Body of pancreas (tissue), 4 donors: ENCODE measurements around the gene TFRC.

Source experiments
- POLR2A ChIP-seq, 3 donors: fragments of 450-650 bp; IDR thresholded peaks; one replicate each; pipeline ENCODE4 v1.6.1; 2016; ENCODE audit warnings: antibody characterized with exemption in 3 of 3, mild to moderate bottlenecking in 2 of 3
- TF ChIP-seq, protein P1 (sequence below), 7 experiments: fragments of 450-650 bp in 4 of 7; fragments of 200-600 bp in 3 of 7; sonication (generic) in 3 of 7; IDR thresholded peaks; one replicate each; pipeline ENCODE4 v1.5.1; 2016 to 2019; ENCODE audit warnings: antibody characterized with exemption in 7 of 7

GRCh38 chr3:196013587-196014487, 68.1 kb downstream of the TFRC start:
- TF ChIP-seq POLR2A (IDR thresholded peaks at IDR 0.05), result no peak
- TF ChIP-seq, protein P1, sequence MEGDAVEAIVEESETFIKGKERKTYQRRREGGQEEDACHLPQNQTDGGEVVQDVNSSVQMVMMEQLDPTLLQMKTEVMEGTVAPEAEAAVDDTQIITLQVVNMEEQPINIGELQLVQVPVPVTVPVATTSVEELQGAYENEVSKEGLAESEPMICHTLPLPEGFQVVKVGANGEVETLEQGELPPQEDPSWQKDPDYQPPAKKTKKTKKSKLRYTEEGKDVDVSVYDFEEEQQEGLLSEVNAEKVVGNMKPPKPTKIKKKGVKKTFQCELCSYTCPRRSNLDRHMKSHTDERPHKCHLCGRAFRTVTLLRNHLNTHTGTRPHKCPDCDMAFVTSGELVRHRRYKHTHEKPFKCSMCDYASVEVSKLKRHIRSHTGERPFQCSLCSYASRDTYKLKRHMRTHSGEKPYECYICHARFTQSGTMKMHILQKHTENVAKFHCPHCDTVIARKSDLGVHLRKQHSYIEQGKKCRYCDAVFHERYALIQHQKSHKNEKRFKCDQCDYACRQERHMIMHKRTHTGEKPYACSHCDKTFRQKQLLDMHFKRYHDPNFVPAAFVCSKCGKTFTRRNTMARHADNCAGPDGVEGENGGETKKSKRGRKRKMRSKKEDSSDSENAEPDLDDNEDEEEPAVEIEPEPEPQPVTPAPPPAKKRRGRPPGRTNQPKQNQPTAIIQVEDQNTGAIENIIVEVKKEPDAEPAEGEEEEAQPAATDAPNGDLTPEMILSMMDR (IDR thresholded peaks at IDR 0.05), result no peak
